Activated CD8-positive, alpha-beta T cell treated with anti-CD3 and anti-CD28 coated beads for 36 hours (primary cell): ENCODE data around the gene HNRNPDL. TPM values are rescaled to one million over a fixed set of nuclear protein-coding genes. Genes with fewer than 3 reads are reported as not detected.

Source experiments
- ATAC-seq: fragments of 200-7000 bp; cut with Tn5 transposase; one replicate; pipeline ENCODE4 v1.10.0; 2021; ENCODE audit warnings: mild to moderate bottlenecking, moderate library complexity
- CTCF ChIA-PET: fragments of 350-600 bp; sonication (Branson Sonifier 250); formaldehyde crosslinking; loops from one replicate; lab custom pipeline; 2021; ENCODE audit warnings: antibody characterized with exemption; lab: Charles Lee
- POLR2A ChIA-PET: fragments of 350-600 bp; sonication (Branson Sonifier 250); formaldehyde crosslinking; loops from one replicate; lab custom pipeline; 2021; ENCODE audit warnings: antibody characterized with exemption; lab: Charles Lee
- DNase-seq: peaks from one replicate; pipeline ENCODE4 v3.0.0-alpha.2; 2020
- H3K27ac Mint-ChIP-seq: one replicate; pipeline ENCODE4 v1.8.0; 2021; ENCODE audit warnings: mild to moderate bottlenecking, mixed read lengths
- H3K27me3 Mint-ChIP-seq: one replicate; pipeline ENCODE4 v1.8.0; 2021; ENCODE audit warnings: mixed read lengths
- H3K36me3 Mint-ChIP-seq: one replicate; pipeline ENCODE4 v1.8.0; 2021; ENCODE audit warnings: low read depth, mixed read lengths
- H3K4me1 Mint-ChIP-seq: one replicate; pipeline ENCODE4 v1.8.0; 2021; ENCODE audit warnings: low read depth, mixed read lengths
- H3K4me3 Mint-ChIP-seq: one replicate; pipeline ENCODE4 v1.8.0; 2021; ENCODE audit warnings: mild to moderate bottlenecking, moderate library complexity, mixed read lengths
- H3K9me3 Mint-ChIP-seq: one replicate; pipeline ENCODE4 v1.8.0; 2021; ENCODE audit warnings: mixed read lengths
- intact Hi-C: fragments of 100-400 bp; cut with micrococcal nuclease; formaldehyde crosslinking; loops from one replicate; pipeline ENCODE4 v1.10.0; 2022
- total RNA-seq, 2 experiments: library from RNA; stranded (reverse); gene quantifications; one replicate each; pipeline ENCODE4 v1.2.3, GENCODE V29; 2021
- TF ChIP-seq, protein P1 (sequence below): fragments of 200-600 bp; IDR thresholded peaks from one replicate; pipeline ENCODE4 v1.8.0; 2022; ENCODE audit warnings: antibody characterized with exemption, mild to moderate bottlenecking

The HNRNPDL gene
- total RNA-seq, 2 experiments from 2014 or later, result 330 to 339 TPM

DNA sequence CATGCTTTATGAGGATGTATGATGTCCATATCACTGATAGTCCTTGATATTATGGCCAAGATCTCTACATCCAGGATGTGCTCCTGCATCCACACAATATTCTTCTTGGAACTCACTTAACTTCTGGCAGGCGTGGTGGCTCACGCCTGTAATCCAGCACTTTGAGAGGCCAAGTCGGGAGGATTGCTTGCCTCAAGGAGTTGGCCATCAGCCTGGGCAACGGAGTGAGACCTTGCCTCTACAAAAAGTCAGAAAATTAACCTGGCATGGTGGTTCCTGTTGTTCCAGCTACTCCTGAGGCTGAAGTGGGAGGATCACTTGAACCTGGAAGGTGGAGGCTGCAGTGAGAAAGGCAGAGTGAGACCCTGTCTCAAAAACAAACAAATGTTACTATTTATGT is 54.2 kb downstream of the HNRNPDL start:
- CTCF ChIA-PET, result interaction anchor here (1.5 to 1.6 kb wide), 2 partner anchors 52 to 53 kb away, joined by 4 to 6 read pairs; no protein-coding TSS in a partner anchor
- POLR2A ChIA-PET, result interaction anchor here (0.6 to 10.0 kb wide), 3 partner anchors 48 to 69 kb away, joined by 4 to 193 read pairs (median 38); partner anchors contain the start of genes ENOPH1 and HNRNPDL

DNA sequence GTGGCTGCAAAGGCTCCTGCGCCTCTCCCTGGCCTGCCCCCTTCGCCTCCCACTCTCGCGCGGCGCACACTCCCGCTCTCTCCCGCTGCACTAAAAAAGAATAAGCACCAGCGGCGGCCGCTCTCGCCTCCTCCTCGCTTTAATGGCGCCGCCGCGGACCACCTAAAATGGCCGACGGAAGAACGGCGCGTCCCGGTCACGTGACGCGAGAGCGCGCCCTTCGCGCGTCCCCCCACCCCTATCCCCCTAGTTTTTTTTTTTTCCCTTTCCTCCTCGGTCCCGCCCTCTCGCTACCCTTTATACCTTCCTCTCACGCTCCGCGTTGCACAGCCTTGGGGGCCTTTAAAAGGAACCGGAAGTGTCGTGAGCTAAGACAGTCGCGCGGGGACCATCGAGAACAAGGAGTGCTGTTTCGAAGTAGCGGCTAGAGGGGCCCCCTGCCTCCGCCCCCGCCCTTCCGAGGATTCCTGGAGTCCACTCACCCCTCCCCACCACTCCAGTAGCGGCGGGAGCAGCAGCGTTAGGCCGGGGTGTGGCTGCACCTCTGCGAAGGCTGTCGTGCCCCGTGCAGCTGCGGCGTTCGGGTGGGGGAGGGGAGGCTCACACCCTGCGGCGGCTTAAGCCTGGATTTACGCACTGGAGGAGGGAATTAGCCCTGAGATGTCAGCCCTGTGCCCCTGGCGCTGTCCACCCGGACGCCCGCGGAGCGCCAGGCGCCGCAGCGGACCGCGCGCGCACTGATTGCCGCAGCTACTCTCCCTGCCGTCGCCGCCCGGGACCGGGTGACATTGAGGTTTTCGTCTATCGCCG is 56.2 kb downstream of the HNRNPDL start, which contains the start of gene HNRNPD:
Gene HNRNPD, minus strand, starts transcription at position 176 of the 810 bp plus-strand sequence. CDS start 313 bp downstream, outside the sequence.
- ATAC-seq, result peak; percentile 91
- H3K36me3 Mint-ChIP-seq, result peaks cover 64% of the 10 kb centered on the region
- ChIA-PET POLR2A (interaction anchor here (0.6 to 10.0 kb wide), 10 partner anchors 10 to 648 kb away, joined by 3 to 193 read pairs (median 3); partner anchors contain the start of genes ENOPH1 and HNRNPDL), CTCF (interaction anchor here (1.0 to 1.5 kb wide), 3 partner anchors 14 to 89 kb away, joined by 3 to 8 read pairs (median 6); partner anchors contain the start of gene HNRNPDL)
- H3K9me3 Mint-ChIP-seq, result no peaks in the 10 kb centered on the region
- H3K27ac Mint-ChIP-seq, result peak within 1 kb of the TSS; percentile 100
- peaks cover 26% of the 10 kb centered on the region for H3K4me1 Mint-ChIP-seq
- DNase-seq, result peak; percentile 98
- TF ChIP-seq, protein P1, sequence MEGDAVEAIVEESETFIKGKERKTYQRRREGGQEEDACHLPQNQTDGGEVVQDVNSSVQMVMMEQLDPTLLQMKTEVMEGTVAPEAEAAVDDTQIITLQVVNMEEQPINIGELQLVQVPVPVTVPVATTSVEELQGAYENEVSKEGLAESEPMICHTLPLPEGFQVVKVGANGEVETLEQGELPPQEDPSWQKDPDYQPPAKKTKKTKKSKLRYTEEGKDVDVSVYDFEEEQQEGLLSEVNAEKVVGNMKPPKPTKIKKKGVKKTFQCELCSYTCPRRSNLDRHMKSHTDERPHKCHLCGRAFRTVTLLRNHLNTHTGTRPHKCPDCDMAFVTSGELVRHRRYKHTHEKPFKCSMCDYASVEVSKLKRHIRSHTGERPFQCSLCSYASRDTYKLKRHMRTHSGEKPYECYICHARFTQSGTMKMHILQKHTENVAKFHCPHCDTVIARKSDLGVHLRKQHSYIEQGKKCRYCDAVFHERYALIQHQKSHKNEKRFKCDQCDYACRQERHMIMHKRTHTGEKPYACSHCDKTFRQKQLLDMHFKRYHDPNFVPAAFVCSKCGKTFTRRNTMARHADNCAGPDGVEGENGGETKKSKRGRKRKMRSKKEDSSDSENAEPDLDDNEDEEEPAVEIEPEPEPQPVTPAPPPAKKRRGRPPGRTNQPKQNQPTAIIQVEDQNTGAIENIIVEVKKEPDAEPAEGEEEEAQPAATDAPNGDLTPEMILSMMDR, result no peak
- peak within 1 kb of the TSS; percentile 87 for H3K4me3 Mint-ChIP-seq
- H3K27me3 Mint-ChIP-seq, result no peaks in the 10 kb centered on the region
- intact Hi-C loops, result loop anchor here (2.0 to 10.0 kb wide), 2 partner anchors 49 to 531 kb away; partner anchors contain the start of gene THAP9

More for the DNA sequence above, 54.2 kb downstream of the HNRNPDL start:
- no peak for DNase-seq
- TF ChIP-seq, protein P1, result no peak
- Mint-ChIP-seq H3K36me3 (peaks cover 43% of the 10 kb centered on the region), H3K4me1 (peaks cover 11% of the 10 kb centered on the region), H3K27me3 (no peaks in the 10 kb centered on the region), H3K4me3 (peak overlapping the region; percentile 87), H3K27ac (peak overlapping the region; percentile 5), H3K9me3 (no peaks in the 10 kb centered on the region)
- intact Hi-C loops, result loop anchor here (10.0 kb wide), 1 partner anchor 529 kb away; the partner anchor contains the start of gene THAP9
- ATAC-seq, result no peak

DNA sequence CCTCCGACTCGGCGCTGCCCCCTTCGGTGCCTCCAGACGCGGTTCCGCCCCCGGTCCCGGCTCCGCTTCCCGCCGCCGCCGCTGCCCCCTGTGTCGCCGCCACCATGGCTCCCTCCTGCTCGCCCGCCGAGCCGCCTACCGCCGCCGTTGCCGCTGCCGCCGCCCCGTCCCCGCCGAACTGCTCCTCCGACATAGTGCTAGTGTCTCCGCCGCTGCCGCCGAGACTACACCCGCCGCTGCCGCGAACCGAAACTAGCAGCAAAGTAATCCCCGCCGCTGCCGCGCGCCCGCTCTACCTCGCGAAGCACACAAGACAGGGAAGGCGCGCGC is 56.8 kb downstream of the HNRNPDL start:
- TF ChIP-seq, protein P1, result no peak
- peaks cover 70% of the 10 kb centered on the region for H3K36me3 Mint-ChIP-seq
- H3K27ac Mint-ChIP-seq, result peak overlapping the region; percentile 100
- H3K27me3 Mint-ChIP-seq, result no peaks in the 10 kb centered on the region
- CTCF ChIA-PET, result interaction anchor here (1.0 to 3.4 kb wide), 4 partner anchors 13 to 88 kb away, joined by 3 to 25 read pairs (median 7); partner anchors contain the start of gene HNRNPDL
- POLR2A ChIA-PET, result interaction anchor here (0.6 to 10.0 kb wide), 11 partner anchors 12 to 735 kb away, joined by 3 to 193 read pairs (median 8); partner anchors contain the start of genes ENOPH1 and HNRNPDL
- peak overlapping the region; percentile 87 for H3K4me3 Mint-ChIP-seq
- ATAC-seq (peak; percentile 17), DNase-seq (peak; percentile 68)
- intact Hi-C loops, result loop anchor here (10.0 kb wide), 1 partner anchor 531 kb away; the partner anchor contains the start of gene THAP9
- peaks cover 31% of the 10 kb centered on the region for H3K4me1 Mint-ChIP-seq
- no peaks in the 10 kb centered on the region for H3K9me3 Mint-ChIP-seq

Other genes starting within 250 kb of the HNRNPDL start
- 100 to 1,000 TPM; 384 to 403 TPM for gene HNRNPD, start 56.5 kb downstream of the HNRNPDL start, total RNA-seq
- gene ENOPH1, start 128 bp upstream of the HNRNPDL start, total RNA-seq, result 10 to 100 TPM; 78.9 to 83.5 TPM
- gene TMEM150C, start 131.5 kb upstream of the HNRNPDL start, total RNA-seq, result not detected